Psoas muscle (tissue), 8 donors: Measurements from ENCODE around the gene SPHK2. TPM values are rescaled to one million over a fixed set of nuclear protein-coding genes. Genes with fewer than 3 reads are reported as not detected.

Experiments
- ATAC-seq, 4 donors: fragments of 200-7000 bp; cut with Tn5 transposase; one replicate each; pipeline ENCODE4 v1.9.1; 2020; ENCODE audit warnings: moderate library complexity in 3 of 4, mild to moderate bottlenecking in 2 of 4
- DNase-seq, 2 donors: peaks; one replicate each; pipeline ENCODE4 v3.0.0-alpha.2; 2020
- H3K27ac ChIP-seq: fragments of 200-600 bp; one replicate; pipeline ENCODE4 v1.8.0; 2022
- H3K27me3 ChIP-seq, 3 donors: fragments of 200-600 bp in 1 of 3; one replicate each; pipeline versions ENCODE4 v1.6.1 to v1.8.0; 2013 to 2022; ENCODE audit warnings: low read length in 2 of 3, mild to moderate bottlenecking in 2 of 3, moderate library complexity in 1 of 3; ENCODE audit not compliant: insufficient read depth in 3 of 3
- H3K36me3 ChIP-seq, 2 donors: fragments of 200-600 bp in 1 of 2; one replicate each; pipeline versions ENCODE4 v1.6.1 to v1.8.0; 2013 to 2022; ENCODE audit warnings: low read depth in 1 of 2, mild to moderate bottlenecking in 1 of 2, moderate library complexity in 1 of 2; ENCODE audit not compliant: insufficient read depth in 1 of 2
- H3K4me1 ChIP-seq: fragments of 200-600 bp; one replicate; pipeline ENCODE4 v1.8.0; 2022
- H3K4me3 ChIP-seq: fragments of 200-600 bp; one replicate; pipeline ENCODE4 v1.8.0; 2022; ENCODE audit warnings: mild to moderate bottlenecking
- H3K9me3 ChIP-seq: fragments of 200-600 bp; one replicate; pipeline ENCODE4 v1.8.0; 2022
- WGBS, 3 donors: extraction: QIAGEN DNeasy Blood & Tissue Kit; methylation state at CpG; one replicate each; pipeline versions ENCODE4 v1.1.6 to v1.1.7; 2013; 5-methylcytosine and 5-hydroxymethylcytosine counted together
- intact Hi-C, 2 donors: fragments of 100-400 bp; cut with DNase I; formaldehyde crosslinking; loops; one replicate each; pipeline versions ENCODE4 v1.11.0 to v1.14.2; 2022
- polyA plus RNA-seq, 3 donors: library from polyadenylated mRNA; stranded (reverse); fragments of 200-250 nt; gene quantifications; one replicate each; pipeline ENCODE4 v1.2.3, GENCODE V29; 2013
- total RNA-seq, 4 donors: library from RNA; stranded (reverse); fragmentation: NEBNext Ultra II Directional in 2 of 4; extraction: Animal tissue kit (Norgen Biotek cat#: 25700) in 2 of 4; gene quantifications; one replicate each; pipeline versions ENCODE4 v1.2.1 to v1.2.4, GENCODE V29; 2021 to 2023
- TF ChIP-seq, protein P1 (sequence below): fragments of 200-600 bp; IDR thresholded peaks from one replicate; pipeline ENCODE4 v1.8.0; 2022; ENCODE audit warnings: antibody characterized with exemption
- donor health status: healthy with polysubstance abuse.
- donor health status: DM: no; HTN: no; CAD: no; lungs with moderate emphysema.
- donor health status: Bipolar disorder and iron deficiency.
- donor health status: healthy.
- donor health status: DM: yes; HTN: yes; CAD: no.
- donor health status: DM: no; HTN: no; CAD: no.
- donor health status: DM: no; HTN: no; CAD: no.
- donor health status: DM: yes; HTN: yes; CAD: no.

SPHK2 gene
- total and polyA plus RNA-seq, 7 donors: 3.3 to 12.8 (median 5.0) TPM

DNA sequence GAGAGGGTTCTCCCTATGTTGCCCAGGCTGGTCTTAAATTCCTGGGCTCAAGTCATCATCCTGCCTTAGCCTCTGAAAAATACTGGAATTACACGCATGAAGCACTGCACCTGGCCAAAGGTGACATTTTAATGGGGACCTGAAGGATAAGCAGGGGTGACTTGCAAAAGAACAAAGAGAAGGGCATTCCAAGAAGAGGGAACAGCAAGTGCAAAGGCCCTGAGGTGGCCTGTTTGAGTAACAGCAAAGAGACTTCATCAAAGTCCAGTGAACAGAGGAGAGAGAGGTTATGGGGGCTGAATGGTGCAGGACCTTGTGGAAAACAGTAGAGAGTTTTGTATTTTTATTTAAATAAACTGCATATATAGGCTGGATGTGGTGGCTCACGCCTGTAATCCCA lies 22.5 kb downstream of the SPHK2 start:
- TF ChIP-seq, protein P1, sequence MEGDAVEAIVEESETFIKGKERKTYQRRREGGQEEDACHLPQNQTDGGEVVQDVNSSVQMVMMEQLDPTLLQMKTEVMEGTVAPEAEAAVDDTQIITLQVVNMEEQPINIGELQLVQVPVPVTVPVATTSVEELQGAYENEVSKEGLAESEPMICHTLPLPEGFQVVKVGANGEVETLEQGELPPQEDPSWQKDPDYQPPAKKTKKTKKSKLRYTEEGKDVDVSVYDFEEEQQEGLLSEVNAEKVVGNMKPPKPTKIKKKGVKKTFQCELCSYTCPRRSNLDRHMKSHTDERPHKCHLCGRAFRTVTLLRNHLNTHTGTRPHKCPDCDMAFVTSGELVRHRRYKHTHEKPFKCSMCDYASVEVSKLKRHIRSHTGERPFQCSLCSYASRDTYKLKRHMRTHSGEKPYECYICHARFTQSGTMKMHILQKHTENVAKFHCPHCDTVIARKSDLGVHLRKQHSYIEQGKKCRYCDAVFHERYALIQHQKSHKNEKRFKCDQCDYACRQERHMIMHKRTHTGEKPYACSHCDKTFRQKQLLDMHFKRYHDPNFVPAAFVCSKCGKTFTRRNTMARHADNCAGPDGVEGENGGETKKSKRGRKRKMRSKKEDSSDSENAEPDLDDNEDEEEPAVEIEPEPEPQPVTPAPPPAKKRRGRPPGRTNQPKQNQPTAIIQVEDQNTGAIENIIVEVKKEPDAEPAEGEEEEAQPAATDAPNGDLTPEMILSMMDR: no peak
- Histone ChIP-seq H3K27me3 (no peaks in the 10 kb centered on the region), H3K27ac (no peak overlapping the region), H3K9me3 (no peaks in the 10 kb centered on the region), H3K36me3 (no peaks in the 10 kb centered on the region), H3K4me1 (peaks cover 23% of the 10 kb centered on the region), H3K4me3 (no peak overlapping the region)
- WGBS, 3 donors: 94 to 100% (median 98%) methylated on average over 2 of the region's 2 CpGs
- DNase-seq (no peak), ATAC-seq (no peak)
- intact Hi-C loops: no loop called here

DNA sequence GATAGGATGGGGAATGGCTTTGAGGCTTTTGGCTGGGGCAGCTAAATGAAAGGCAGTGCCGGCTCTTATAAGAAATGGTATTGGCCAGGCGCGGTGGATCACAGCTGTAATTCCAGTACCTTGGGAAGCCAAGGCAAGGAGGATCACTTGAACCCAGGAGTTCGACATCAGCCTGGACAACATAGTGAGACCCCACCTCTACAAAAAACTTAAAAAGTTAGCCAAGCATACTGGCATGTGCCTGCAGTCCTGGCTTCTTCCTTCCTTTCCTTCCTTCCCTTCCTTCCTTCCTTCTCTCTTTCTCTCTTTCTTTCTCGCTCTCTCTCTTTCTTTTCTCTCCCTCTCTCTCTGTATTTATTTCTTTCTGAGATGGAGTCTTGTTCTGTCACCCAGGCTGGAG lies 23.6 kb downstream of the SPHK2 start:
- no peak for ATAC-seq
- no peaks in the 10 kb centered on the region for H3K27me3 ChIP-seq
- H3K36me3 ChIP-seq: no peaks in the 10 kb centered on the region
- TF ChIP-seq, protein P1: no peak
- intact Hi-C loops: no loop called here
- DNase-seq: no peak
- no peak overlapping the region for H3K27ac ChIP-seq
- H3K4me1 ChIP-seq: peaks cover 23% of the 10 kb centered on the region
- no peak overlapping the region for H3K4me3 ChIP-seq
- H3K9me3 ChIP-seq: no peaks in the 10 kb centered on the region
- WGBS, 3 donors: 89 to 91% (median 90%) methylated on average over 5 of the region's 5 CpGs

DNA sequence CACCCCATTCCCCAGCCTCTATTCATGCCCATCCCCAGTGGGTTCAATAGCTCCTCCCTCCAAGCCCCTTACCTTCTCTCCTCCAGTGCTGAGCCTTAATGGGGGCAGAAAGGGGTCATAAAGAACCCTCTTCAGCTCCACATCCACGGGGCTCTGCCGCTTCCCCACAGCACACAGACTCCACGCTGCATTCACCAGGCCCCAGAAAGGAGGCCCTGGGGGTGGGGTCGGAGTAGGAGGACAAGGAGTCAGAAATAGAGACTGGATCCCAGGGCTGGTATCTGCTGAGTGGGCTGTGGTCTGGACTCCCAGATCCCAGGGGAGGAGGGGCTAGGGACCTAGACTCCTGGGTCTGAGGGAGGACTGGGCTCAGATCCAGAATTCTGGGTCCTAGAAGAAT lies 25.0 kb downstream of the SPHK2 start:
- Histone ChIP-seq H3K4me1 (peaks cover 18% of the 10 kb centered on the region), H3K9me3 (no peaks in the 10 kb centered on the region), H3K36me3 (no peaks in the 10 kb centered on the region), H3K27me3 (no peaks in the 10 kb centered on the region), H3K27ac (no peak overlapping the region), H3K4me3 (peak overlapping the region; percentile 71)
- TF ChIP-seq, protein P1: no peak
- ATAC-seq (no peak), DNase-seq (no peak)
- intact Hi-C loops: no loop called here
- 73 to 83% (median 76%) methylated on average over 4 of the region's 4 CpGs for WGBS, 3 donors

DNA sequence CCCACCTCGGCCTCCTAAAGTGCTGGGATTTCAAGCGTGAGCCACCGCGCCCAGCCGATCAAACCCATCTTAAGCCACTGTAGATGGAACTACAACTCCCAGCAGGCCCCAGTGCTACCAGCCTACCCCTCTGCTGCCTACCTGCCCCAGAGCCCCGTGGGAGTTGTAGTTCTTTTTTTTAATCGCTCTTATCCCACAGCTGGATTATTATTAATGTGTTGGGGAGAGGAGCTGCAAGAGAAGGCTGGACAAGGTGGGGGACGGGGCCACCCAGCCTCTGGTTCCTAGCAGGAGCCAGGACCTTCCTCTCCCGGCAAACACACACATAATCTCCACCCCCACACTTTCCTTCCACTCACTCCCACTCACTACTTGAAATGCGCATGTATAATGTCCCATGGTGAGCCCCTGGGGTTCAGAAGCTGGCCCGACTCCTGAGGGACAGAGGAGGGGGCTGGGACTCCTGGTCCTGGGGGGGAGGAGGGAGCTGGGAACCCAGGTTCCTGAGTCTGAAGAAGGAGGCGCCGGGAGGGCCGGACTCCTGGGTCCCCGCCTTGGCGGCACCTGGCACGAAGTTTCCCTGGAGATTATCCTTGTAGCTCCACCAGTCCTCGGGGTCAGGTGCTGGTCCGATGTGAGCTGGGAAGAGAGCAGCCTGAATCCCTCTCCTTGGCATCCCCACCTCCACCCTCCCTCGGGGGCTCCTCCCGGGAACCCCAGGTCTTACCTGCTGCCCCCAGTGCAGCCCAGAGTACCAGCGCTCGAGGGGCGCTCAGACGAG lies 25.7 kb downstream of the SPHK2 start:
- Histone ChIP-seq H3K9me3 (no peaks in the 10 kb centered on the region), H3K36me3 (no peaks in the 10 kb centered on the region), H3K27ac (peak overlapping the region; percentile 67), H3K4me1 (peaks cover 18% of the 10 kb centered on the region), H3K4me3 (peak overlapping the region; percentile 71), H3K27me3 (no peaks in the 10 kb centered on the region)
- TF ChIP-seq, protein P1: no peak
- DNase-seq (peak; percentile 73 to 86), ATAC-seq (peak; percentile 73 to 85 (median 82))
- intact Hi-C loops: loop anchor here (5.0 kb wide), 3 partner anchors 97 to 197 kb away; partner anchors contain the start of genes HSD17B14 (in 1 of the 2) and RASIP1 (in 1 of the 2)
- 4 to 7% (median 5%) methylated on average over 22 to 25 of the region's 25 CpGs for WGBS, 3 donors
